ENCODE measurements around the gene ENAH.

The ENAH gene

GRCh38 chr1:225449261-225449660 lies 203.7 kb downstream of the ENAH start:
- no peak for DNase-seq

- no peak for DNase-seq
These were observed 204.6 kb downstream of the ENAH start for GRCh38 chr1:225448146-225448805.

GRCh38 chr1:225447650-225448089 lies 205.3 kb downstream of the ENAH start:
- no peak for DNase-seq

GRCh38 chr1:225446981-225447615 lies 205.8 kb downstream of the ENAH start:
- no peak for DNase-seq

DNA sequence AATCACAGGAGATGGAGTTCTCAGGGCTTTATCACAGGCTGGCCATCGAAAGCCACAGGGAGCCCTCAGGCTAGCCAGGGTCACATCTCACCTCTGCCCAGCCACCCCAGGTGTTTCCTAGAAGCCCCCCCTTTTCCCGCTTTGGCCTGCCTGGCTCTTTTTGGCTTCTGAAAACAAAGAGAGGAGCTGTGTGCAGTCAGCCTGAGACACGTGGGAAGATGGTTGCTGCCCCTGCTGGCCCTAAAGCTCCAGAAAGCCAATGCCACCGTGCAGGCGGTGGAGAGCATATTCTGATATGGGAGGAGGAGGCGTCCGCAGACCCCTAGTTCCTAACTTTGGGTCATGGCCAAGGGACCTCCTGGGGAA lies 206.3 kb downstream of the ENAH start:
- DNase-seq, result no peak

GRCh38 chr1:225445639-225446594 lies 207.0 kb downstream of the ENAH start:
- DNase-seq, result no peak

DNA sequence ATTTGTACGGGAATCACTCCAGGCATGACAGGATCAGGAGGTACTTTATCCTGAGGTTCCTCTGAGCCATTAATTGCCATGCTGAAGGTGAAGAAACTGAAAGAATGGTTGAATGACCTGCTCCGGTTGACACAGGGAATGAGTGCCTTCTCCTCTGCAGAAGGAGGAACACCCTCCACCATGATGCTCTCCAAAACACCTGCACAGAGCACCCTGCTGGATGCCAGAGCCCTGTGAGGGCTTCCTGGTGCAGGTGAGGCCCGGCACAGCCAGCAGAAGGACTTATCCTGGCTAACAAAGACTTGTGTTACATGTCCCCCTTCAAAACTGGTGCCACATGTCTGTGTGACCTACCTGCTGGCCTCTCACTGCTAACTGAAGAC lies 210.8 kb downstream of the ENAH start:
- no peak for DNase-seq

GRCh38 chr1:225441314-225442122 lies 211.4 kb downstream of the ENAH start:
- DNase-seq, result no peak

DNA sequence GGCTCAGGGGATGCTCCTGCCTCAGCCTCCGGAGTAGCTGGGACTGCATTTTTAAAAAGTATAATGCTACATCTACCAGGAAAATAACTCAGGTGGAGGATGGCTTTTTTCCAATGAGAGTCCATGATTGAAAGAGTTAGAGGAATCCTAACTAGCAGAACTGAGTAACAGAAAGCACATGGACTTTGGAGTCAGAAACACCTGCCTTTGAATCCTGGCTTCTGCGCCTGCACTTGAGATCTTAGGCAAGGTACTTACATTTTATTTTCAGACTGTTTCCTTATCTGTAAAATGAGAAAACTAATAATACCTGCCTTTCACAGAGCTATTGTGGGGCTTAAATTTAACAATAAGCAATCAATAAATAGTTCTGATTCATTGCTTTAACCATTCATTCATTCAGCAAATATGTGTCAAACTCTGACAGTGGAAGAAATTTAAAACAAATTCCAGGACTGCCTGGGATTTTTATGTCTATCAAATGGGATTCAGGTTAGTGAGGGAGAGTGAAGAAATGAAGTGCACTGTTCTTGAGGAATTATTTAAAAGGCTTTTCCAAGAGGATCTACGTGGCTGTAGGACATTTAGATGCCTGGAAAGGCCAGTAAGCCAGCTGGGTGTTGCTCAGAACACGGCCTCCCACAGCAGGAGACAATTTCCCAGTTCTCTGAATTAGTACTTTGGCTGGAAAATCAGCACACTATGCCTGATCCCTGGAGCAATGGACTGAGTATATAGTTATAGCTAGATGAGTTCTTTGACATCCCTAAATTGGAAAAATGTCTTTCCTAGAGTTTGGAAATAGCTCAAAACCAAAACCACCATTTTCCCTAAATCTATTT lies 212.3 kb downstream of the ENAH start:
- no peak for DNase-seq

DNA sequence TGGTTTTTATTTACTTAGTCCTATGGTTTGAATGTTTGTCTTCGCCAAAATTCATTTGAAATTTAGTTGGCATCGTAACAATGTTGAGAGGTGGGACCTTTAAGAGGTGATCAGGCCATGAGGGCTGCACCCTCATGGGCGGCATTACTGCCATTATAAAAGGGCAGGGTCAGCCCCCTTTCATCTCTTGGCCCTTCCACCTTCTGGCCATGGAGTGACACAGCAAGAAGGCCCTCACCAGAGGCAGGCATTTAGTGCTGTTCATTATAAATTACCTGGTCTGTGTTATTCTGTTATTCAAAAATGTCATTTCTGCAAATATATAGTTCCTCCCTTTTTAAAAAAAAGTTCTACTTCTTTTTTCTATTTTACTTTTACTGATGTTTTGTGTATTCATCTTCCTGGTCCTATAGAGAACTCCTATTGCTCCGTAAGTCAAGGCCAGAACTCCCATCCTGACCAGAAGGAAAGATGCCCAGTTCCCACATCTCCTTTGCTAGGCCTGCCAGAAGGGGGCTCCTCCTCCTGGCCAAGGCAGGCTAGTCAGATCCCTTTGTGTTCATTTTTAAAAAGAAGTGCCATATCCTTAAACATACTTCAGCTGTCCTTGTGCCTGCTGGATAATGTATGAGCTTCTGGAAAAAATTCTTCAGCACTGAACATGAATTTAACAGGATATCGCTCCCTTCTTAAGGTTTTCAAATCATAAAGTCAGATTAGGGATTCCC lies 215.0 kb downstream of the ENAH start:
- DNase-seq, result no peak
